Colonic mucosa (tissue), 4 donors: Measurements from ENCODE around the gene RBM34. TPM values are rescaled to one million over a fixed set of nuclear protein-coding genes. Genes with fewer than 3 reads are reported as not detected.
"Not testable (repeated sequence)": the region's sequence is repeated elsewhere in the genome, so short reads cannot be mapped to it uniquely, and the experiment has no call there.

Experiments used
- DNase-seq: peaks from one replicate; pipeline ENCODE4 v3.0.0-alpha.2; 2020
- H3K27ac ChIP-seq: fragments of 200-600 bp; one replicate; pipeline ENCODE4 v1.8.0; 2021
- H3K27me3 ChIP-seq: fragments of 200-600 bp; one replicate; pipeline ENCODE4 v1.8.0; 2021
- H3K36me3 ChIP-seq: fragments of 200-600 bp; one replicate; pipeline ENCODE4 v1.8.0; 2021
- H3K4me1 ChIP-seq: fragments of 200-600 bp; one replicate; pipeline ENCODE4 v1.8.0; 2021; ENCODE audit warnings: mild to moderate bottlenecking
- H3K4me3 ChIP-seq: fragments of 200-600 bp; one replicate; pipeline ENCODE4 v1.8.0; 2021
- H3K9ac ChIP-seq, 2 donors: one replicate each; pipeline ENCODE4 v1.7.0; 2013; ENCODE audit warnings: control low read depth in 2 of 2, low read depth in 2 of 2, low read length in 2 of 2
- H3K9me3 ChIP-seq: fragments of 200-600 bp; one replicate; pipeline ENCODE4 v1.8.0; 2021
- CTCF ChIP-seq: fragments of 200-600 bp; IDR thresholded peaks from one replicate; pipeline ENCODE4 v1.8.0; 2022; ENCODE audit warnings: antibody characterized with exemption, mild to moderate bottlenecking
- intact Hi-C: fragments of 100-400 bp; cut with DNase I; formaldehyde crosslinking; loops from one replicate; pipeline ENCODE4 v1.14.1; 2022
- total RNA-seq, 2 donors: library from RNA; stranded (reverse); fragmentation: NEBNext Ultra II Directional in 1 of 2; extraction: Animal tissue kit (Norgen Biotek cat#: 25700) in 1 of 2; gene quantifications; one replicate each; pipeline ENCODE4 v1.2.1, GENCODE V29; 2021
- donor health status: healthy.
- donor health status: DM: no; HTN: no; CAD: no.
- donor health status: DM: no; HTN: no; CAD: no.

RBM34 gene
- total RNA-seq, 2 donors from 2014 or later, result 59.8 to 61.2 TPM

- Histone ChIP-seq H3K9me3 (no peaks in the 10 kb centered on the region), H3K27ac (no peak overlapping the region), H3K4me3 (no peak overlapping the region), H3K36me3 (no peaks in the 10 kb centered on the region), H3K9ac (no peak overlapping the region), H3K4me1 (no peaks in the 10 kb centered on the region), H3K27me3 (no peaks in the 10 kb centered on the region)
- DNase-seq, result no peak
- intact Hi-C loops, result no loop called here
- no peak for TF ChIP-seq CTCF
Observed at GRCh38 chr1:235098991-235099390, 62.1 kb downstream of the RBM34 start.

GRCh38 chr1:235098547-235098946 is 62.5 kb downstream of the RBM34 start:
- Histone ChIP-seq H3K4me1 (no peaks in the 10 kb centered on the region), H3K4me3 (no peak overlapping the region), H3K27ac (no peak overlapping the region), H3K9me3 (no peaks in the 10 kb centered on the region), H3K36me3 (no peaks in the 10 kb centered on the region), H3K27me3 (no peaks in the 10 kb centered on the region), H3K9ac (no peak overlapping the region)
- TF ChIP-seq CTCF, result no peak
- DNase-seq, result no peak
- intact Hi-C loops, result no loop called here

- H3K4me3 ChIP-seq, H3K9ac ChIP-seq, H3K36me3 ChIP-seq, H3K27ac ChIP-seq, H3K27me3 ChIP-seq, DNase-seq, H3K4me1 ChIP-seq, intact Hi-C loops, H3K9me3 ChIP-seq: not testable (repeated sequence)
Observed at GRCh38 chr1:235097501-235097900, 63.5 kb downstream of the RBM34 start.

GRCh38 chr1:235095938-235096562 is 65.0 kb downstream of the RBM34 start:
- TF ChIP-seq CTCF, result no peak
- no peak for DNase-seq
- intact Hi-C loops, result no loop called here
- H3K9me3 ChIP-seq, result no peaks in the 10 kb centered on the region
- no peaks in the 10 kb centered on the region for H3K4me1 ChIP-seq
- H3K4me3 ChIP-seq, result no peak overlapping the region
- no peak overlapping the region for H3K9ac ChIP-seq
- no peak overlapping the region for H3K27ac ChIP-seq
- H3K27me3 ChIP-seq, result no peaks in the 10 kb centered on the region
- H3K36me3 ChIP-seq, result no peaks in the 10 kb centered on the region

GRCh38 chr1:235093696-235094592 is 67.1 kb downstream of the RBM34 start:
- peak; percentile 89 for DNase-seq
- peak overlapping the region in 1 of 2 donors; percentile 59 for H3K9ac ChIP-seq
- H3K4me1 ChIP-seq, result no peaks in the 10 kb centered on the region

More at GRCh38 chr1:235093696-235094592, 67.1 kb downstream of the RBM34 start:
- H3K27me3 ChIP-seq, result no peaks in the 10 kb centered on the region
- no peaks in the 10 kb centered on the region for H3K9me3 ChIP-seq
- no peak overlapping the region for H3K27ac ChIP-seq
- no peak overlapping the region for H3K4me3 ChIP-seq
- intact Hi-C loops, result loop anchor here (5.0 kb wide), 1 partner anchor 602 kb away; no protein-coding TSS in a partner anchor
- no peaks in the 10 kb centered on the region for H3K36me3 ChIP-seq
- peak; percentile 88 for TF ChIP-seq CTCF
